HS-5 (cell line): ENCODE data around the gene ELP4.

Experiments used
- DNase-seq: peaks from one replicate; pipeline ENCODE4 v3.0.0-alpha.2; 2012; ENCODE audit warnings: low read depth

The ELP4 gene

GRCh38 chr11:31824332-31824878 is 314.8 kb downstream of the ELP4 start:
- no peak for DNase-seq

- no peak for DNase-seq
These were observed 315.6 kb downstream of the ELP4 start for GRCh38 chr11:31824879-31825837.

- DNase-seq, result no peak
These were observed 316.4 kb downstream of the ELP4 start for GRCh38 chr11:31825838-31826484.

- DNase-seq, result no peak
These were observed 317.2 kb downstream of the ELP4 start for GRCh38 chr11:31826536-31827438.

- no peak for DNase-seq
These were observed 318.1 kb downstream of the ELP4 start for GRCh38 chr11:31827455-31828206.

- no peak for DNase-seq
These were observed 318.6 kb downstream of the ELP4 start for GRCh38 chr11:31828217-31828616.

- no peak for DNase-seq
These were observed 320.8 kb downstream of the ELP4 start for GRCh38 chr11:31830406-31830805.

- DNase-seq, result no peak
These were observed 324.7 kb downstream of the ELP4 start for GRCh38 chr11:31834237-31834636.
